H9 (cell line): ENCODE results near the gene WNK3. TPM values are rescaled to one million over a fixed set of nuclear protein-coding genes. Genes with fewer than 3 reads are reported as not detected.

Experiments used
- DNase-seq: peaks from one replicate; pipeline ENCODE4 v3.0.0-alpha.2; 2017
- H2AFZ ChIP-seq: one replicate; pipeline ENCODE4 v1.6.1; 2013; ENCODE audit warnings: mild to moderate bottlenecking, low read length, control low read depth, moderate library complexity
- H2AK5ac ChIP-seq: 2 replicates; pipeline ENCODE4 v1.6.1; 2013; ENCODE audit warnings: low read length, control low read depth, mixed read lengths; ENCODE audit not compliant: insufficient read length
- H2BK120ac ChIP-seq: one replicate; pipeline ENCODE4 v1.6.1; 2013; ENCODE audit warnings: low read depth, mild to moderate bottlenecking, low read length, control low read depth, inconsistent platforms; ENCODE audit not compliant: poor library complexity, severe bottlenecking
- H2BK12ac ChIP-seq: 2 replicates; pipeline ENCODE4 v1.6.1; 2013; ENCODE audit warnings: low read length, control low read depth, mixed read lengths, low read depth; ENCODE audit not compliant: insufficient read length
- H2BK15ac ChIP-seq: 2 replicates; pipeline ENCODE4 v1.6.1; 2013; ENCODE audit warnings: low read depth, low read length, control low read depth
- H2BK20ac ChIP-seq: one replicate; pipeline ENCODE4 v1.6.1; 2013; ENCODE audit warnings: low read depth, mild to moderate bottlenecking, low read length, control low read depth, inconsistent platforms; ENCODE audit not compliant: poor library complexity, severe bottlenecking
- H2BK5ac ChIP-seq: 2 replicates; pipeline ENCODE4 v1.6.1; 2013; ENCODE audit warnings: low read length, control low read depth, mixed read lengths; ENCODE audit not compliant: insufficient read length
- H3K14ac ChIP-seq: 2 replicates; pipeline ENCODE4 v1.6.1; 2013; ENCODE audit warnings: low read length, control low read depth; ENCODE audit not compliant: insufficient read depth
- H3K18ac ChIP-seq: 2 replicates; pipeline ENCODE4 v1.6.1; 2013; ENCODE audit warnings: low read depth, mild to moderate bottlenecking, mixed read lengths, low read length, control low read depth; ENCODE audit not compliant: insufficient read length
- H3K23ac ChIP-seq: 2 replicates; pipeline ENCODE4 v1.6.1; 2013; ENCODE audit warnings: low read length, control low read depth, mixed read lengths, low read depth; ENCODE audit not compliant: insufficient read length
- H3K23me2 ChIP-seq: 2 replicates; pipeline ENCODE4 v1.6.1; 2013; ENCODE audit warnings: low read depth, mild to moderate bottlenecking, mixed read lengths, low read length, control low read depth; ENCODE audit not compliant: insufficient read length, poor library complexity, severe bottlenecking
- H3K27ac ChIP-seq: 2 replicates; pipeline ENCODE4 v1.5.1; 2013; ENCODE audit warnings: low read length, control low read depth, mixed read lengths, low read depth; ENCODE audit not compliant: insufficient read length
- H3K27me3 ChIP-seq: 2 replicates; pipeline ENCODE4 v1.6.1; 2013; ENCODE audit warnings: low read length, control low read depth, inconsistent platforms; ENCODE audit not compliant: insufficient read depth
- H3K4ac ChIP-seq: 2 replicates; pipeline ENCODE4 v1.6.1; 2013; ENCODE audit warnings: low read depth, mild to moderate bottlenecking, control low read depth, inconsistent platforms, low read length, moderate library complexity
- H3K4me1 ChIP-seq: 2 replicates; pipeline ENCODE4 v1.6.1; 2013; ENCODE audit warnings: low read length, control low read depth, inconsistent platforms; ENCODE audit not compliant: insufficient read depth
- H3K4me2 ChIP-seq: 2 replicates; pipeline ENCODE4 v1.6.1; 2013; ENCODE audit warnings: low read length, control low read depth, mixed read lengths; ENCODE audit not compliant: insufficient read length, insufficient read depth
- H3K56ac ChIP-seq: 2 replicates; pipeline ENCODE4 v1.6.1; 2013; ENCODE audit warnings: low read depth, mild to moderate bottlenecking, mixed read lengths, low read length, control low read depth; ENCODE audit not compliant: insufficient read length
- H3K79me1 ChIP-seq: 2 replicates; pipeline ENCODE4 v1.6.1; 2013; ENCODE audit warnings: low read depth, mild to moderate bottlenecking, moderate library complexity, low read length, control low read depth, inconsistent platforms; ENCODE audit not compliant: insufficient read depth, poor library complexity, severe bottlenecking
- H3K79me2 ChIP-seq: 2 replicates; pipeline ENCODE4 v1.6.1; 2013; ENCODE audit warnings: low read length, control low read depth, inconsistent platforms; ENCODE audit not compliant: insufficient read depth
- H3K9ac ChIP-seq: 2 replicates; pipeline ENCODE4 v1.6.1; 2013; ENCODE audit warnings: low read length, control low read depth, mixed read lengths; ENCODE audit not compliant: insufficient read length; ENCODE audit errors: extremely low read depth
- H3K9me3 ChIP-seq: one replicate; pipeline ENCODE4 v1.6.1; 2013; ENCODE audit warnings: low read depth, low read length, inconsistent platforms; ENCODE audit not compliant: control insufficient read depth
- H3T11ph ChIP-seq: one replicate; pipeline ENCODE4 v1.6.1; 2013; ENCODE audit warnings: mild to moderate bottlenecking, low read length, control low read depth, inconsistent platforms
- H4K20me1 ChIP-seq: one replicate; pipeline ENCODE4 v1.6.1; 2013; ENCODE audit not compliant: control insufficient read depth, insufficient read length, insufficient read depth
- H4K5ac ChIP-seq: 2 replicates; pipeline ENCODE4 v1.6.1; 2013; ENCODE audit warnings: low read depth, mild to moderate bottlenecking, mixed read lengths, low read length, control low read depth; ENCODE audit not compliant: insufficient read length
- H4K8ac ChIP-seq: replicated peaks from 2 replicates; pipeline ENCODE4 v1.6.1; 2013; ENCODE audit warnings: low read length, control low read depth, mixed read lengths, low read depth; ENCODE audit not compliant: insufficient read length
- H4K91ac ChIP-seq: 2 replicates; pipeline ENCODE4 v1.6.1; 2013; ENCODE audit warnings: low read depth, mild to moderate bottlenecking, moderate library complexity, mixed read lengths, low read length, control low read depth; ENCODE audit not compliant: insufficient read length
- H3K27ac Mint-ChIP-seq, 3 experiments: 2 replicates in 2 of 3; 3 replicates in 1 of 3; pipeline ENCODE4 v1.8.0; 2020 to 2021; ENCODE audit warnings: mixed read lengths in 3 of 3, mild to moderate bottlenecking in 1 of 3, moderate library complexity in 1 of 3
- H3K27me3 Mint-ChIP-seq: 2 replicates; pipeline ENCODE4 v1.8.0; 2021; ENCODE audit warnings: low read depth, mild to moderate bottlenecking, moderate library complexity, mixed read lengths
- H3K36me3 Mint-ChIP-seq, 3 experiments: 2 replicates in 2 of 3; 3 replicates in 1 of 3; pipeline ENCODE4 v1.8.0; 2020 to 2021; ENCODE audit warnings: low read depth in 3 of 3, mixed read lengths in 3 of 3; ENCODE audit not compliant: insufficient read depth in 1 of 3
- H3K4me1 Mint-ChIP-seq, 2 experiments: 2 replicates each; pipeline ENCODE4 v1.8.0; 2020; ENCODE audit warnings: mixed read lengths in 2 of 2
- H3K4me3 Mint-ChIP-seq, 2 experiments: 2 replicates in 1 of 2; 3 replicates in 1 of 2; pipeline ENCODE4 v1.8.0; 2020 to 2021; ENCODE audit warnings: mild to moderate bottlenecking in 2 of 2, mixed read lengths in 2 of 2, moderate library complexity in 1 of 2
- H3K9me3 Mint-ChIP-seq, 2 experiments: 2 replicates in 1 of 2; 3 replicates in 1 of 2; pipeline ENCODE4 v1.8.0; 2020; ENCODE audit warnings: mild to moderate bottlenecking in 2 of 2, mixed read lengths in 2 of 2, moderate library complexity in 1 of 2
- WGBS: extraction: QIAGEN DNeasy Blood & Tissue Kit; methylation state at CpG from one replicate; pipeline ENCODE4 v1.1.7; 2013; ENCODE audit warnings: missing lambda C conversion rate, low lambda C conversion rate, mixed read lengths; ENCODE audit not compliant: insufficient read length; ENCODE audit errors: extremely low coverage; 5-methylcytosine and 5-hydroxymethylcytosine counted together
- total RNA-seq: library from RNA; stranded (reverse); gene quantifications from 2 replicates; pipeline ENCODE4 v1.2.1, GENCODE V29; 2021
- TF ChIP-seq, protein P1 (sequence below): fragments of 200-600 bp; sonication (generic); conservative IDR thresholded peaks from 3 replicates; pipeline ENCODE4 v1.8.0; 2021; ENCODE audit warnings: antibody characterized with exemption, mild to moderate bottlenecking

WNK3 gene
- total RNA-seq, 1 experiment from 2014 or later, result 22.8 TPM

DNA sequence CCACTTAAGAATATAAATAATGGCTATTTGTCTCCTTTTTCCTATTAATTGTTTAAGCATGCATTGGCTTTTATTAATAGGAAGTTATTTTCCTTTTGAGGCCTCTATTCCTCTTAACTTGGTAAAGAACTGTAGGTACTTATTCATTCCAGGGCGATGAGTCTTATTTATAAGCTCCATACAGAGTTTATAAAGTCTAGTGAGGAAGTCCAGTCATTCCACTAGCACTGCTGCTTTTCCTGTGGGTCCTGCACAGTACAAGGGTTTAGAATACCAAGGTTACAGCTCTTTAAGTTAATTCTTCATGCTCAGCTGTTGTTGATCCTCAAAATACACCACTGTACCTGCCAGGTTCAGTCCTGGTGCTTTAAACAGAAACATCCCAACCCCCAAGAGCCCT lies 28.5 kb upstream of the WNK3 start:
- Histone ChIP-seq H3K56ac (no peak overlapping the region), H2AFZ (no peak overlapping the region), H2BK120ac (no peak overlapping the region), H3K79me2 (no peaks in the 10 kb centered on the region), H3K27me3 (no peaks in the 10 kb centered on the region), H2BK20ac (no peak overlapping the region), H3K4me2 (no peak overlapping the region), H4K5ac (no peak overlapping the region), H2BK5ac (no peak overlapping the region), H3K79me1 (no peaks in the 10 kb centered on the region), H3K4me1 (no peaks in the 10 kb centered on the region; the same call in 1 of the 2 replicates), H2BK15ac (no peak overlapping the region), H4K20me1 (no peaks in the 10 kb centered on the region), H3K23ac (no peak overlapping the region), H4K91ac (no peak overlapping the region), H3K18ac (no peak overlapping the region), H3K4ac (no peak overlapping the region), H4K8ac (no peak overlapping the region), H3K23me2 (no peaks in the 10 kb centered on the region), H3K27ac (no peak overlapping the region), H3K14ac (no peak overlapping the region), H3T11ph (no peak overlapping the region), H3K9ac (no peak overlapping the region), H2AK5ac (no peak overlapping the region), H2BK12ac (no peak overlapping the region), H3K9me3 (peaks cover 27% of the 10 kb centered on the region)
- H3K9me3 Mint-ChIP-seq, result peaks cover 68 to 69% of the 10 kb centered on the region in 2 experiments
- TF ChIP-seq, protein P1, sequence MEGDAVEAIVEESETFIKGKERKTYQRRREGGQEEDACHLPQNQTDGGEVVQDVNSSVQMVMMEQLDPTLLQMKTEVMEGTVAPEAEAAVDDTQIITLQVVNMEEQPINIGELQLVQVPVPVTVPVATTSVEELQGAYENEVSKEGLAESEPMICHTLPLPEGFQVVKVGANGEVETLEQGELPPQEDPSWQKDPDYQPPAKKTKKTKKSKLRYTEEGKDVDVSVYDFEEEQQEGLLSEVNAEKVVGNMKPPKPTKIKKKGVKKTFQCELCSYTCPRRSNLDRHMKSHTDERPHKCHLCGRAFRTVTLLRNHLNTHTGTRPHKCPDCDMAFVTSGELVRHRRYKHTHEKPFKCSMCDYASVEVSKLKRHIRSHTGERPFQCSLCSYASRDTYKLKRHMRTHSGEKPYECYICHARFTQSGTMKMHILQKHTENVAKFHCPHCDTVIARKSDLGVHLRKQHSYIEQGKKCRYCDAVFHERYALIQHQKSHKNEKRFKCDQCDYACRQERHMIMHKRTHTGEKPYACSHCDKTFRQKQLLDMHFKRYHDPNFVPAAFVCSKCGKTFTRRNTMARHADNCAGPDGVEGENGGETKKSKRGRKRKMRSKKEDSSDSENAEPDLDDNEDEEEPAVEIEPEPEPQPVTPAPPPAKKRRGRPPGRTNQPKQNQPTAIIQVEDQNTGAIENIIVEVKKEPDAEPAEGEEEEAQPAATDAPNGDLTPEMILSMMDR, result no peak
- peaks cover 5 to 18% of the 10 kb centered on the region in 2 experiments for H3K4me1 Mint-ChIP-seq
- no peaks in the 10 kb centered on the region; a peak in 2 of 7 replicates for H3K36me3 Mint-ChIP-seq
- no peak overlapping the region for H3K27ac Mint-ChIP-seq
- H3K4me3 Mint-ChIP-seq, result no peak overlapping the region
- no CpG with 5 or more reads among the region's 1 CpG for WGBS
- H3K27me3 Mint-ChIP-seq, result no peaks in the 10 kb centered on the region; the same call in 1 of the 2 replicates
- no peak for DNase-seq
